ENCODE data around the gene GABRR2.

DNA sequence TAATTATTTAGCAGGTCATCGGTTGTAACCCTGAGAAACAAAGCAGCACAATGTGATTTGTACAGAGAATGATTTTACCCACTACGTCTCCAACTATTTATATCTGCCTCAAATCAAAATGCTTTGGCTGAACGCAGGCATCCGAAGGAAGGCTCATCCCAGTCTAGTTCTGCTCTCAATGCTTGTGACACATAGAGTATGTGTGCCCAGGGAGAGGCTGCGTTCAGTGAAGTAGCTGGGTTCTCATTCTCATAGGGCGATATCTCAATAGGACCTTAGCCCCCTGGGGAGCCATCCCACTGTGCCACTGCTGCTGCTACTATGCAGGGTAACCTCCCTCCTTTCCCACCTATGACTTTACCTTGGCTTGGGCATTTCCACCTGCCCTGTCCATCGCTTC is 407 bp downstream of the GABRR2 start:
- TF ChIP-seq, protein P1, sequence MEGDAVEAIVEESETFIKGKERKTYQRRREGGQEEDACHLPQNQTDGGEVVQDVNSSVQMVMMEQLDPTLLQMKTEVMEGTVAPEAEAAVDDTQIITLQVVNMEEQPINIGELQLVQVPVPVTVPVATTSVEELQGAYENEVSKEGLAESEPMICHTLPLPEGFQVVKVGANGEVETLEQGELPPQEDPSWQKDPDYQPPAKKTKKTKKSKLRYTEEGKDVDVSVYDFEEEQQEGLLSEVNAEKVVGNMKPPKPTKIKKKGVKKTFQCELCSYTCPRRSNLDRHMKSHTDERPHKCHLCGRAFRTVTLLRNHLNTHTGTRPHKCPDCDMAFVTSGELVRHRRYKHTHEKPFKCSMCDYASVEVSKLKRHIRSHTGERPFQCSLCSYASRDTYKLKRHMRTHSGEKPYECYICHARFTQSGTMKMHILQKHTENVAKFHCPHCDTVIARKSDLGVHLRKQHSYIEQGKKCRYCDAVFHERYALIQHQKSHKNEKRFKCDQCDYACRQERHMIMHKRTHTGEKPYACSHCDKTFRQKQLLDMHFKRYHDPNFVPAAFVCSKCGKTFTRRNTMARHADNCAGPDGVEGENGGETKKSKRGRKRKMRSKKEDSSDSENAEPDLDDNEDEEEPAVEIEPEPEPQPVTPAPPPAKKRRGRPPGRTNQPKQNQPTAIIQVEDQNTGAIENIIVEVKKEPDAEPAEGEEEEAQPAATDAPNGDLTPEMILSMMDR (IDR thresholded peaks at IDR 0.05; ENCODE audit: low read depth, low read length, missing input control), result no peak
- TF ChIP-seq RAD21 (IDR thresholded peaks at IDR 0.05), result no peak
